WERI-Rb-1 (cell line): ENCODE measurements around the gene PPP3R2.
"Not testable (repeated sequence)": the region's sequence is repeated elsewhere in the genome, so short reads cannot be mapped to it uniquely, and the experiment has no call there.

ENCODE experiments used
- DNase-seq: peaks from one replicate; pipeline ENCODE4 v3.0.0-alpha.2; 2020
- H3K27ac ChIP-seq: fragments of 250-450 bp; sonication (Bioruptor Pico); 2 replicates; pipeline ENCODE4 v1.5.1; 2020; ENCODE audit warnings: mild to moderate bottlenecking, moderate library complexity
- H3K27me3 ChIP-seq: fragments of 250-450 bp; sonication (Bioruptor Pico); 2 replicates; pipeline ENCODE4 v1.5.1; 2021; ENCODE audit warnings: mild to moderate bottlenecking, low read depth, moderate library complexity; ENCODE audit not compliant: insufficient read depth, severe bottlenecking
- H3K36me3 ChIP-seq: fragments of 250-450 bp; sonication (Bioruptor Pico); 2 replicates; pipeline ENCODE4 v1.5.1; 2020; ENCODE audit warnings: mild to moderate bottlenecking, moderate library complexity
- H3K4me3 ChIP-seq: 2 replicates; pipeline ENCODE4 v1.5.1; 2011; ENCODE audit warnings: low read depth, mild to moderate bottlenecking, control low read depth, low read length
- H3K9me3 ChIP-seq: fragments of 250-450 bp; sonication (Bioruptor Pico); 2 replicates; pipeline ENCODE4 v1.5.1; 2021; ENCODE audit warnings: mild to moderate bottlenecking, moderate library complexity; ENCODE audit not compliant: severe bottlenecking
- TF ChIP-seq, protein P1 (sequence below): IDR thresholded peaks from 2 replicates; pipeline ENCODE4 v1.5.1; 2011; ENCODE audit warnings: low read depth, mild to moderate bottlenecking, control low read depth, inconsistent platforms, low read length

Gene PPP3R2

DNA sequence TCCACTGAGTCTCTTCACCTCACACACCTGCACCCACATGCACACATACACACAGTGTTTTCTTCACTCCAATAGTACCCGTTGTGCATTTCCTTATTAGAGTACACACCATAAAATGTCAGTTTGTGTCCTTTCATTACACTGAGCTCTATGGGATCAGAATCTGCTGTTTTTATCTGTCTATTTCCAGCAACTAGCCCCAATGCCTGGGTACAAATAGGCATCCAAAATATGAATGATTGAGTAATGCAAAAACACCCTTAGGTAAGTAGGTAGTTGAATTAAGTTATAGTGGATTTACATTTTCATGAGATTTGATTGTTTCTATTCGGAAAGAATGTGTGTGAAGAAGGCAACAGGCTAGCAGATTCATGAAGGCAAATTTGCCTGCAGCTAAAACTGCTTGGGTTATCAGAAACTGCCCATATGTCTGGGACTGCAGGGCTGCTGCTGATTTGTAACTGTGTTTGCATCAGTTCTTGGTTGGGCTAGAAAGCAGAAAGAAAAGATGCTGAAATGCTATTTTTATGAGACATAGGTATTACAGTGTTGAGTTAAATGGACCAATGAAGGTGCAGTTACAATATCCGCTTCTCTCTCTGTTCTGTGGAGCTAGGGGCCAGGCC, 26.9 kb downstream of the PPP3R2 start:
- Histone ChIP-seq H3K4me3 (no peak overlapping the region), H3K9me3 (no peaks in the 10 kb centered on the region), H3K27me3 (no peaks in the 10 kb centered on the region), H3K36me3 (peaks cover 43% of the 10 kb centered on the region), H3K27ac (no peak overlapping the region)
- DNase-seq, result no peak
- TF ChIP-seq, protein P1, sequence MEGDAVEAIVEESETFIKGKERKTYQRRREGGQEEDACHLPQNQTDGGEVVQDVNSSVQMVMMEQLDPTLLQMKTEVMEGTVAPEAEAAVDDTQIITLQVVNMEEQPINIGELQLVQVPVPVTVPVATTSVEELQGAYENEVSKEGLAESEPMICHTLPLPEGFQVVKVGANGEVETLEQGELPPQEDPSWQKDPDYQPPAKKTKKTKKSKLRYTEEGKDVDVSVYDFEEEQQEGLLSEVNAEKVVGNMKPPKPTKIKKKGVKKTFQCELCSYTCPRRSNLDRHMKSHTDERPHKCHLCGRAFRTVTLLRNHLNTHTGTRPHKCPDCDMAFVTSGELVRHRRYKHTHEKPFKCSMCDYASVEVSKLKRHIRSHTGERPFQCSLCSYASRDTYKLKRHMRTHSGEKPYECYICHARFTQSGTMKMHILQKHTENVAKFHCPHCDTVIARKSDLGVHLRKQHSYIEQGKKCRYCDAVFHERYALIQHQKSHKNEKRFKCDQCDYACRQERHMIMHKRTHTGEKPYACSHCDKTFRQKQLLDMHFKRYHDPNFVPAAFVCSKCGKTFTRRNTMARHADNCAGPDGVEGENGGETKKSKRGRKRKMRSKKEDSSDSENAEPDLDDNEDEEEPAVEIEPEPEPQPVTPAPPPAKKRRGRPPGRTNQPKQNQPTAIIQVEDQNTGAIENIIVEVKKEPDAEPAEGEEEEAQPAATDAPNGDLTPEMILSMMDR, result no peak

DNA sequence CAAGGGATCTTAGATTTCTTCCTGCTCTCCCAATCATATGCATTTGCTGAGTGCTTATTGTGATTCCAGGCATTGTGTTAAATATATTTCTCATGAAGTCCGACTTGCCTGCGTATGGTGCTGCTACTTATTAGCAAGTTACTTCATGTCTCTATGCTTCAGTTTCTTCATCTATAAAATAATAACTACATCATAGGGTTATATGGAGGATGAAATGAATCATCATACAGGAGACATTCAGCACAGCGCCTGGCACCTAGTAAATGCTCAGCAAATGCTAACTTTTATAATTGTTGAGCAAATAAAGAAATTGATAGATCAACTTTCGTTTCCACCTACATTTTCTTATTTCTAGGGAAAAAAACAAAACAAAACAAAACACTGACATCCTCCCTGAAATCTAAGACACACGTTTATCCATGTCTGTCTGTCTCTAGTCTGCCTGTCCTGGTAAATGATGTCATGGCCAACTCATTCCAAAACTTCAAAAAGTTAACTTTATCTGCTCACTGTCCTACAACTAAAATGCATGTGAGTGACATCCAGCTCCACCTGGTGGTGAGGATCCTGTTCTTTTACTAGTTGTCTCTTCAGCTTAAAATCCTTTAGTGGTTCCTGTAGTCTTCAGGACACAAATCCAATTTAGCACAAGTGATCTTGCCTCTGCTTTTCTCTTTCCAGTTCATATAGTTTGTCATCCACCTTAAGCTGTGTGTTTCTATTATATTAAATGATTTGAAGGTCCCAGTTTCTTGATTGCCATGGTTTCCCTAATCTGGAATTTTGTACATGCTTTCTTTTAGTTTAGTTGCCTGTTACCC, 27.7 kb downstream of the PPP3R2 start:
- H3K27ac ChIP-seq, result no peak overlapping the region

DNA sequence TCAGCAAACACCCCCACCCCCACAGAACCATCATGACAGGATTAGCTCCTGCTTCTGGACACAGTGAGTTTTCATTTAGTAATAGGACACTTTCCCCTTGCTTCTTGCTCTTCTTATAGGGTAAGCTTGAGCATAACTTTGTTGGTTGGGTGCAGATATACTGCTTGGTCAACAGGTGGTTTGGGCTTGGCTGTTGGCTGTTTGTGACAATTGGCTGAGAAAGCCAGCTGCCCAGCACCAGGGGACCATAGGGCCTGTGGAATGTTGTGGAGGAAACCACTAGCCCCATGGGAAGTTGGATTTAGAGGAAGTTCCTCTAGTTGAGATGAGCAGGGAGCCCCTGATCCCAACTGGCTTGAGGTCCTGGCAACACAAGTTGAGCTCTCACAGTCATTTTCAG, 30.5 kb downstream of the PPP3R2 start:
- H3K9me3 ChIP-seq, result no peaks in the 10 kb centered on the region
- no peak overlapping the region for H3K4me3 ChIP-seq
- H3K27ac ChIP-seq, result no peak overlapping the region
- no peak for DNase-seq
- H3K27me3 ChIP-seq, result no peaks in the 10 kb centered on the region
- H3K36me3 ChIP-seq, result peaks cover 74% of the 10 kb centered on the region
- TF ChIP-seq, protein P1, result no peak

More for the DNA sequence above, 27.7 kb downstream of the PPP3R2 start:
- TF ChIP-seq, protein P1, result peak; percentile 75
- peaks cover 50% of the 10 kb centered on the region for H3K36me3 ChIP-seq
- no peaks in the 10 kb centered on the region for H3K27me3 ChIP-seq
- DNase-seq, result peak; percentile 33
- no peak overlapping the region for H3K4me3 ChIP-seq
- H3K9me3 ChIP-seq, result no peaks in the 10 kb centered on the region

DNA sequence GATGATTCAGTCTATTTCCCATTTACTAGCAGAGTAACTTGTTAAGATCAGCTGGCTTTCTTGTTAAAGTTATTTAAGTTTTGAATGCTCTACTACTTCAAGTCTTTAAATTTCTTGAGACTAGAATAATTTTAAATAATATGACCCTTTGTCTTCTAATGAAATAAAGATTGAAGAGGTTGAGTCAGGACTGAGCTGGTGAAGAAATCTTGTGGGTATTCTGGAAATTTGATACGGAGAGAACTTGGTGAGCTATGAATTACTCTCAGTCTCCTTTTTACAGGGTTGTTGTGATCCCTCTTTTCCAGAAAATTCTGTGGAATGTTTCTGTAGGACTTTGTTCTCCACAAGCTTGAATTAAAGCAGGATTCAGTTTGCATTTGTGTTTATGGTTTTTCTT, 31.8 kb downstream of the PPP3R2 start:
- DNase-seq, result no peak
- Histone ChIP-seq H3K4me3 (no peak overlapping the region), H3K36me3 (peaks cover 82% of the 10 kb centered on the region), H3K27ac (no peak overlapping the region), H3K9me3 (no peaks in the 10 kb centered on the region), H3K27me3 (no peaks in the 10 kb centered on the region)
- TF ChIP-seq, protein P1, result no peak

DNA sequence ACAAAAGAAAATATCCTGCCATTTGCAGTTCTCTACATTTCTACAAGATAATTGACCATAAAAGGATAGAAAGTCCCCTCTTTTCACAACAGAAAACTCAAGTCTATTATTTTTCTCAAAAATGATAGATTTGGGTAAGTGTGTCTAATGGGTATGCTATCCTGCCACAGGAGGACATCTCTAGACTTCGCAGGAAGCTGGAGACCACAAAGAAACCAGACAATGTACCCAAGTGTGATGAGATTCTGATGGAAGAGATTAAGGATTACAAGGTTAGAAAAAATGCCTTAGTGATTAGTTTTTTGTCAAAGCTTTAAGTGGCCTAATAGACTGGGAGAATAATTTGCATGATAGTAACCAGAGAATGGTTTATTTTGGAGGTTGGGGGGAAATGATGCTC, 33.0 kb downstream of the PPP3R2 start:
- no peak for DNase-seq
- H3K36me3 ChIP-seq, result peaks cover 84% of the 10 kb centered on the region
- H3K27me3 ChIP-seq, result no peaks in the 10 kb centered on the region
- TF ChIP-seq, protein P1, result no peak
- no peak overlapping the region for H3K27ac ChIP-seq
- H3K9me3 ChIP-seq, result no peaks in the 10 kb centered on the region
- no peak overlapping the region for H3K4me3 ChIP-seq

DNA sequence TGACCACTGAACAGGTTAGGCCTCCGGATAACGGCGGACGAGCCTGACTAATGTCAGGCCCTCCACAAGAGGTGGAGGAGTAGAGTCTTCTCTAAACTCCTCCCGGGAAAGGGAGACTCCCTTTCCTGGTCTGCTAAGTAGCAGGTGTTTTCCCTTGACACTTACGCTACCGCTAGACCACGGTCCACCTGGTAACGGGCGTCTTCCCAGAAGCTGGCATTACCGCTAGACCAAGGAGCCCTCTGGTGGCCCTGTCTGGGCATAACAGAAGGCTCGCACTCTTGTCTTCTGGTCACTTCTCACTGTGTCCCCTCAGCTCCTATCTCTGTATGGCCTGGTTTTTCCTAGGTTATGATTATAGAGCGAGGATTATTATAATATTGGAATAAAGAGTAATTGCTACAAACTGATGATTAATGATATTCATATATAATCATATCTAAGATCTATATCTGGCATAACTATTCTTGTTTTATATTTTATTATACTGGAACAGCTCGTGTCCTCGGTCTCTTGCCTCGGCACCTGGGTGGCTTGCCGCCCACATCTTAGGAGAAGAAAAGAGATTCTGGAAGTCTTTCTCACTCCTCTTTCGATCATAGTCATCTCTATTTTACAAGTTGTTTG, 45.2 kb downstream of the PPP3R2 start:
- not testable (repeated sequence) for H3K27me3 ChIP-seq, H3K9me3 ChIP-seq, H3K4me3 ChIP-seq, H3K27ac ChIP-seq
- peaks cover 91% of the 10 kb centered on the region for H3K36me3 ChIP-seq
- peak; percentile 49 for DNase-seq
